Muscle of arm (tissue), 12 donors: Measurements from ENCODE around the gene STRADB. TPM values are rescaled to one million over a fixed set of nuclear protein-coding genes. Genes with fewer than 3 reads are reported as not detected.
"Not testable (repeated sequence)": the region's sequence is repeated elsewhere in the genome, so short reads cannot be mapped to it uniquely, and the experiment has no call there.

Experiments
- DNase-seq: peaks from one replicate; pipeline ENCODE4 v3.0.0-alpha.2; 2013
- polyA plus RNA-seq, 12 donors: library from polyadenylated mRNA; unstranded; fragments of 120-200 nt; gene quantifications; one replicate each; pipeline ENCODE4 v1.2.1, GENCODE V29; 2013; ENCODE audit not compliant: insufficient read length in 12 of 12

Gene STRADB
- polyA plus RNA-seq, 12 donors: 37.0 to 64.8 (median 58.5) TPM; not detected in 1

DNA sequence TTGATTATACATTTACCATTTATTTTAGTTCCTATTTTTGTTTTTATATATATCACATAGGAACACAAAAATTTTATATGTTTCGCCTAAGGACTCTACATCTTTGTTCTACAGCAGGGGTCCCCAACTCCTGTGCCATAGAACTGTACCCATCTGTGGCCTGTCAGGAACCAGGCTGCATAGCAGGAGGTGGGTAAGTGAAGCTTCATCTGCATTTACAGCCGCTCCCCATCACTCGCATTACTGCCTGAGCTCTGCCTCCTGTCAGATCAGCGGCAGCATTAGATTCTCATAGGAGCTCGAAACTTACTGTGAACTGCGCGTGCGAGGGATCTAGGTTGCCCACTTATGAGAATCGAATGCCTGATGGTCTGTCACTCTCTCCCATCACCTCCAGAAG, 25.6 kb upstream of the STRADB start:
- DNase-seq: no peak

DNA sequence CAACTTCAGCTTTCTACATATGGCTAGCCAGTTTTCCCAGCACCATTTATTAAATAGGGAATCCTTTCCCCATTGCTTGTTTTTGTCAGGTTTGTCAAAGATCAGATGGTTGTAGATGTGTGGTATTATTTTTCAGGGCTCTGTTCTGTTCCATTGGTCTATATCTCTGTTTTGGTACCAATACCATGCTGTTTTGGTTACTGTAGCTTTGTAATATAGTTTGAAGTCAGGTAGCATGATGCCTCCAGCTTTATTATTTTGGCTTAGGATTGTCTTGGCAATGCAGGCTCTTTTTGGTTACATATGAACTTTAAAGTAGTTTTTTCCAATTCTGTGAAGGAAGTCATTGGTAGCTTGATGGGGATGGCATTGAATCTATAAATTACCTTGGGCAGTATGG, 23.2 kb upstream of the STRADB start:
- not testable (repeated sequence) for DNase-seq

DNA sequence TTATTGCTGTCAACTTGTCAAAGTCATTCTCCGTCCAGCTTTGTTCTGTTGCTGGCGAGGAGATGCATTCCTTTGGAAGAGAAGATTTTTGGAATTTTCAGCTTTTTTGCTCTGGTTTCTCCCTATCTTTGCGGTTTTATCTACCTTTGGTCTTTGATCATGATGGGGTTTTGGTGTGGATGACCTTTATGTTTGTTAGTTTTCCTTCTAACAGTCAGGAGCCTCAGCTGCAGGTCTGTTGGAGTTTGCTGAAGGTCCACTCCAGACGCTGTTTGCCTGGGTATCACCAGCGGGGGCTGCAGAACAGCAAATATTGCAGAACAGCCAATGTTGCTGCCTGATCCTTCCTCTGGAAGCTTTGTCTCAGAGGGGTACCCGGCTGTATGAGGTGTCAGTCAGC, 21.7 kb upstream of the STRADB start:
- DNase-seq: not testable (repeated sequence)

DNA sequence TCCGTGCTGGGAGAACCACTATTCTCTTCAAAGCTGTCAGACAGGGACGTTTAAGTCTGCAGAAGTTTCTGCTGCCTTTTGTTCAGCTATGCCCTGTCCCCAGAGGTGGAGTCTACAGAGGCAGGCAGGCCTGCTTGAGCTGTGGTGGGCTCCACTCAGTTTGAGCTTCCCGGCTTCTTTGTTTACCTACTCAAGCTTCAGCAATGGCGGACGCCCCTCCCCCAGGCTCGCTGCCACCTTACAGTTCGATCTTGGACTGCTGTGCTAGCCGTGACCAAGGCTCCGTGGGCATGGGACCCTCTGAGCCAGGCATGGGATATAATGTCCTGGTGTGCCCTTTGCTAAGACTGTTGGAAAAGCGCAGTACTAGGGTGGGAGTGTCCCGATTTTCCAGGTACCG, 21.2 kb upstream of the STRADB start:
- DNase-seq: not testable (repeated sequence)

DNA sequence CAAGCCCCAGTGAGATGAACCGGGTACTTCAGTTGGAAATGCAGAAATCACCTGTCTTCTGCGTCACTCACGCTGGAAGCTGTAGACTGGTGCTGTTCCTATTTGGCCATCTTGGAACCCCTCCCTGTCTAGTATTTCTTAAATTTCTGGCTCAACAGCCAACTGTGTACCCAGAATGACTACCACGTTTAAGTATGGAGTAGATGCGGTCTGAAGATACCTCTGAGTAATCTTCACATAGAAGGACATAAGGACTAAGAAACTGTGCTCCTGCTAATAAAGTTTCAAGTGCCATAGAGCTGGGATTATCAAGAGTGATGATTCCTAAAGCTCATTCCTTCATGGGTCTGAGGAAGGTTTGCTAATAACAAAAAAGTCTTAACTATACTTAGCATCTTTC, 20.7 kb upstream of the STRADB start:
- no peak for DNase-seq

DNA sequence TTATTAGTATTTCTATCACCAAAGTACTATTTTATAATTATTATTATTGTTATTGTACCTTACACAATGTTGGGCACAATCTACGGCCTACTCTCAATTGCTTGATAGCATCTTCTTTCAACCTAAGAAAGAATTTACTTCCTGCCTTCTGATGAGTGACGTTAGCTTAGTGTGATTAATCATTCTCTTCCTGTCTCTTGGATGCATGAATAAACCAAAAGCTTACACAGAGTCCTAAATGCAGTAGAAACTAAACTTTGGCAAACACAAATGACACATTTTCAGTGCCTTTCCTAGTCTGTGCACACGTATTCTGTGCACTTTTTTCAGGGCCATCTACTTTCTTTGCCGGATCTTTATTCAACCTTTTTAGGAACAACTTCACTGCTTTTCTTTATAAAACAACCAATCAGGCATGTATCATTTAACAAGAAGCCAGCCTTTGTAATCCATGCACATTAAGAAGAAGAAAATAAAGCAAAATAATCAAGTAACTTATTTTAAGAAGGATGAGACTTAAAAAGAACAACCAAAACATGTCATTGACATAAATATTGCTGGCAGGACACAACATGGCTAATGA, 19.4 kb upstream of the STRADB start:
- peak; percentile 11 for DNase-seq

DNA sequence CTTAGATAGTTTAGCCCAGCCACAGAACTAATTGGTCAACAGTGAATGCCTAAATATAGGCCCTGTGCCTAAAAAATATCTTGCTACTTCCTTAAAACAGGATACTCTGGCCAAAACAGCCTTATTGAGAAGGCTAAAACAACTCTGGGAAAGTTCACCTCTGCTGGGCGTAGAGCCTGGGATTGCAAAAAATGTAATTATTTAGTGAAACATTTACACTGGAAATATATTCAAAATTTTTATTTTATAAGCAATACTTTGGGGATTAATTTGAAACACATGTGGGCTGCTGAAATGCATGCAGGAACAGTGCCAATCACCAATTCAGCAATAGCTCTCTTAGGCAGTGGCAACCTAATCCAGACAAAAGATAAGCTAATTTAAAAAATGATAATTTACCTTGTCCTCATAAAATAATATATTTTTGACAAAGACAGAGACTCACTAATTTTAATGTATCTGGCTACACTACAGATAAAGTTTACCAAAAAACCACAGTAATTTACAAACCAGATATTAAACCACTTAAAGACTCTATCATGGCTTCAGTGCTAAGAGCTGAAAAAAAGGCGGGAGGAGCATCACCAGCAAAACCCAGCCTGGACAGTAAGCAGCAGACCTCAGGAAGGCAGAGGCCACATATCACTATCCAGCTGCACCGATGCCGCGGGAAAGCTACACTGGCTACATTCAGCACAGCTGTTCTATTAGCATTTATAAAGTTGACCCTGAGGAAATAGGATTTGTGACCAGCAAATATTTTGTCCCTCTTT, 18.7 kb upstream of the STRADB start:
- DNase-seq: peak; percentile 52

DNA sequence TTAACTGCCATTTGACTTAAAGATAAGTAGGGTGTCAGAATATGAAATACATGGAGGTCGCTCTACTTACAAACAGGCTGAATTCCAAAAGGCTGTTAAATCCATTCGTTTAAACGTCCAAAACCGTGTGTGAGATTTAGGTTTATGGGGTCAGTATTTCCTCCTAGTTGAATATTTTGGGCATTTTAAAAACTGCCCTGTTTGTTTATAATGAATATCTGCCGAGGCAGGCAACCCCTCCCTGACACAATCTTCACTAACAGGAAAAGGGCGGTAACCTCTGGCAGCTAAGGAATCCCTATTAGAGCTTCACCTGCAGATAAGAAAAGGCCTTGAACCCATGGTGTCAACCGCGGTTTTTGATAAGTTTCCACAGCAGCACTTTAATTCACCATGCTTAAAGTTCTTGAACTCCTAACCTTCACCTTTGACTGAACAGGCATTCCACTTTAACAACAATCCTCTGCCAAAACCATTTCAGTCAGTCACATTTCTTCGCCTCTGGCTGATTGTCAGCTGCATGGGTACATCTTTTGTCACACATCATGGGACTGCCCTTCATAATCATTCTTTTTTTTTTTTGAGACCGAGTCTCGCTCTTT, 18.0 kb upstream of the STRADB start:
- DNase-seq: no peak

DNA sequence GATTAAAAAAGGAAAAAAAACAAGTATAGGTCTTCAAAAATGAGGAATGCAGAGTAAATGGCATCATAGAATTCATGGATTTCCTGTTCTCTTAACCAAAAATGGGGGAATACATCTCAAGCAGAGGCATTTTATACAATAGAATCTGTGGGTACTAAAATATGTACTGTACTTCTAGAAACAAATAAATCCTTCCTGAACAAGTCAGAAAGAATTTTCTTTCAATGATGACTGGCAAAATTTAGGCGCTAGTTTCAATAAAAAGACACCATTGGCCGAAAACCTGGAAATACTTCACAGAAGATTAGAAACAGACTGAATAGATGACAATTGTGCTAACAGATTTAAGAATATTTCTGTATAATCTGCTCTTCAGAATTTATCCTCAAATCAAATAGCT, 15.4 kb upstream of the STRADB start:
- no peak for DNase-seq

DNA sequence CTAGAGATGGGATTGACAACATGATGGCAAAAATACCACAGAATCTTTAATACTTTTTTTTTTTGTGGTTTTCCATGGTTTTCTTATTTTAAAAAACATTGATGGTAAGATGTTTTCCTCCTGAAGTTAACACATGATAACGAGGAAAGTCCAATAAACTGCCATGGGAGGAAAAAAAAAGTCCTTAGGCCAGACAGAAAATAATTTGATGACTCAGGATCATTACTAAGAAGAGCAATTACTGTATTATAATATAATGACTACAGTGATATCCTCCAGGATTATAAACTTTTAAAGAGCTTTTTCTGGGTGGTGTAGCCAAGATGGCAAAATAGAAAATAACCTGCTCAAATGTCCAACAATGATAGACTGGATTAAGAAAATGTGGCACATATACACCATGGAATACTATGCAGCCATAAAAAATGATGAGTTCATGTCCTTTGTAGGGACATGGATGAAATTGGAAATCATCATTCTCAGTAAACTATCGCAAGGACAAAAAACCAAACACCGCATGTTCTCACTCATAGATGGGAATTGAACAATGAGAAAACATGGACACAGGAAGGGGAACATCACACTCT, 12.1 kb upstream of the STRADB start:
- not testable (repeated sequence) for DNase-seq

DNA sequence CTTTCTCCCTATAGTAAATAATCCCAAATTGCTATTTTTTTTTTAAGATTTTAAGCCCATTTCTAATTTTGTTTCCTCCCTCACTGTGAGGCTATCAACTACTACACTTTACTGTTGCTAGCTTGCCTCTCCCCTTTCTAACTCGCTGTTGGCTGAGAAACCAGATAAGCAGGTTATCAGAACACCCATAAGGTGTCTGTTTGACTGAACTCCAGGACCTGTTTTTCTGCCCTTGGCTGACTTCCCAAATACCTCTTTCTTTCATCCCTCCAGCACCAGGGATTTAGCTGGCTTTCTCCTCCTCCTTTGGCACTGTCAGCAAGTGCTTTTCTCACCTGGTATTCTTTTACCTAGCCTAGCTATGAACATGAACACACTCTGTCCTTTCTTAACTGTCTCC, 11.4 kb upstream of the STRADB start:
- no peak for DNase-seq

DNA sequence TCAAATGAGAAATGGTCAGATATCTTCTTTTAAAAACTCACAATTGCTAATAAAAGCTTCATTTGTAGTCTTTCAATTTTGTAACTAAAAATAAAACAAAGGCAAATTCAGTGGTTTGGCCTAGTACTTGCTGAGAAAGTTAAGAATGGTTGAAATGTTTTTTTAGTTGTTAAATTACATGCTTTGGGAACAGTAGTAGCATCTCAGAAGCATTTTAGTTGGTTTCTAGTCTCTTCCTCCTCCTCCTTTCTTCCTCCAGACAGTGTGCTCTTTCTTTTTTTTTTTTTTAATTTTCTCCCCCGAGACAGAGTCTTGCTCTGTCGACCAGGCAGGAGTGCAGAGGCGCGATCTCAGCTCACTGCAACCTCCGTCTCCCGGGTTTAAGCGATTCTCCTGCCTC, 10.1 kb upstream of the STRADB start:
- no peak for DNase-seq

DNA sequence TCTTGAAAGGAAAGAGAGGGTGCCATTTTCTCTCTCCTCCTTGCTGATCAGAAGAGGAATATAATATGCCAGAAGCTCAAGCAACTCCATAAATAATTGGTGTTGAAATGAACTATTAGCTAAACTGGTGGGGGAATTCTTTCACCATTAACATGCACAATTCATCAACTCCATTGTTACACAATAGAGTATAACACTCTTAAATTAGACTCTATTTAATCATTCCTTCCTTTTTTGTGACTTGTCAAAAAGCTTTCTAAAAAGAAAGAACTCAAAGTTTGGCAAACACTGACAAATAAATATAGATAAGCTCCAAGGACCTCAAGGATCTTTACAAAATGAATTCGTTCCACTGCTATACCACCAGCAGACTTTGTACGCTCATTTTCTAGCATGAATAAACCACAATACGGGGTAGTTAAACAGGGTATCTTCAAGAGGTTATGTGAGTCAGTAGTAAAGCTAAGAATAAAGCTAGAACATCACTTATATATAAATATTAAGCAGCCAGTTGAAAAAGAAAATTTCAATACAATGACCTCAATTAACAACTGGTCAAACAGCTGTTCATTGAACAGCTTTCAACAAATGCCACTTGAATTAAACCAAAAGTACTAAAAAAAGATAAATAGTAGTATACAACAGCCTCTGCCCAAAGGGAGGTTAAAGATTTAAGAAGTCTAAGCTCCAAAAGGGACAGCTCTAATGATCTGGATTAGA, 6.6 kb upstream of the STRADB start:
- no peak for DNase-seq

DNA sequence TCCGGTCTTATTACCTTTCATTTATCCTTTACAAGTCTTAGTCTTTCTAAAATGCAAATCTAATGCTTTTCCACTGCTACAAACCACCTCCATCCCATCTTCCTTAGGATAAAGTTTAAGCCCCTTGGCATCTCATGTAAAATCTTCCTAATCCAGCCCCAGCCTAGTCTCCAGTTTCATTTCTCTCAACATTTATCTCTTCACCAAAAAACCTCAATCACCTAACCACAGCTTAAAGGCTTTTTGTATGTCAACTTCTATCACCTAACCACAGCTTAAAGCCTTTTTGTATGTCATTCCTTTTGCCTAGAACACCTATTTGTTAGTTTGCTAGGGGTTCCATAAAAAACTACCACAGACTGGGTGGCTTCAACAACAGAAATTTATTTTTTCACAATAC, 4.5 kb upstream of the STRADB start:
- no peak for DNase-seq

DNA sequence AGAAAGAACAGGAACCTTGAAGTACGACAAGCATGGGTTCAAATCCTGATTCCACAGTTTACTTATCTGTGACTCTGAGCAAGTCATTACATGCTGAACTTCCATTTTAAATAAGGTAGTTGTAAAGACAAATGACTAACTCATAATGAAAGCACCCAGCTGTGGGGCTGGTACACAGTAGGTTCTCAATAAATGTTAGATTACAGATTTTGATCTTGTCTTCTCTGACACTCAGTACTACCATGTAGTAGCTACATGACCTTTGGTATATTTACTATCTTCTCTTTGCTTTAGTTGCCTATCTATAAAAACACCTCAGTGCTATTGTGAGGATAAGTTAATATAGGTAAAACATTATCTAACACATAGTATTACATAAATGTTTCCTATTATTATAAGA, 3.5 kb upstream of the STRADB start:
- DNase-seq: no peak

DNA sequence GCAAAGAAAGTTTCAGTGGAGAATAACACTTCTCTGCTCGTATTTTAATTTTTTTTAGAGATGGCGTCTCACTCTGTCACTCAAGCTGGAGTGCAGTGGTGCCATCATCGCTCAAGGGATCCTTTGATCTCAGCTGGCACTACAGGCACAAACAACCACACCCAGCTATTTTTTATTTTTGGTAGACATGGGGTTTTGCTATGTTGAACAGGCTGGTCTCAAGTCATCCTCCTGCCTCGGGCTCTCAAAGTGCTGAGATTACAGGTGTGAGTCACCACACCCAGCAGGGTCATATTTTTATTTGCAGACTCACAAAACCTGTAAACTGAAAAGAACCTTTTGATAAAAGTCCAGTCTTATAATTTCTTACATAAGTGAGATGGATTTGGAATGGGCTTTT, 2.8 kb upstream of the STRADB start:
- DNase-seq: no peak

DNA sequence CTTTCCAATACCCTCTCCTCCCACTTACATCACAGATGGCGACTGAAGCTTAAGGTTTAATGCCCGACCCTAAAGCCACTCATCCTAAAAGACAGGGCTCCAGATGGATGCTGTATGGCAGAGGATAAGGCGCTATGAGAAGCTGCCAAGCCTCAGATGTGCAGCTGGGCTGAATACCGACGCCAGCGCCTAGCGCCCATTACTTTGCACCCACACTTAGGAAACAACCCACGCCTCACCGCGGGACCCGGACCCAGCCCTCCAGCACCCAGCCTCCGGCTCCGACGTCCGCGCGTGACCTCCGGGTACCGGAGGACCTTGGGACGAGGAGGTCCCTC, 617 bp upstream of the STRADB start:
- no peak for DNase-seq

DNA sequence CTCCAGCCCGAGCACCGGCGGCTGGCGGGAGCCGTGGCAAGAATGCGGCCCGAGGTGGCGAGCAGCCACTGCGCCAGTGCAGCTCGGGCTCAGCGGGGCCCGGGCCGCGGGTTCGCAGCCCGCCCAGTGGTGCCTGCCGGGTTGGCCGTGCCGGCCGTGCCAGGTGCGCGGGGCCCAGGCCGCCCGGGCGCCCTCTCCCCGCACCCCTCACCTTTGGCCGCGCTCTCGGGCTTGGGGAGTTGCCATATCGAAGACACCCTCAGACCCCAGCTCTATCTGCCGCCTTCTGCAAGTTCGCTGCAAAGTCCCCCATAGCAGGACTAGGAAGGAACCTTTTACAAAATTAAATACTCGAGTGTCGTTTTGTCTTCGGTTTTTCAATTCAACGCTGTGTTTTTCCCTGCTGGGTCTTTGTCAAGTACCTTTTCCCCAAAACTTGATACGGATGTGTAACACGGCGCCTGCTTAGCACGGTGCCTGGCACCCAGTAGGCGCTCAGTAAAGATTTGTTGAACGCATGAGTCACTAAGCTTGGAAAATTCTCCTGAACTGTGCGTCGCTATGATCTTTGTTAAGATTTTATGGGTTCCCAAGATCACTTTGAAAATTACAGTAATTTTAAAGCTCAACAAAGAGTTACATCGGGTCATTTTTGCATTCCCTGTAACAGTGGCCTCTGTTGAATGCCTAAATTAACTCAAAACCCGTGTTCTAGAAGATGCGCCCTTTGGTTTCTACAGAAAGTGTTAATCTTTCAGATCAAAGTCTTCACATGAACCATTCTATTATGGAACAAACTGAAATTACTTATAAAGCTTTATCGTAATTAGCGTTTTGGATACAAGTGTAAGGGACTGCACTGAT, 750 bp downstream of the STRADB start:
- DNase-seq: no peak

DNA sequence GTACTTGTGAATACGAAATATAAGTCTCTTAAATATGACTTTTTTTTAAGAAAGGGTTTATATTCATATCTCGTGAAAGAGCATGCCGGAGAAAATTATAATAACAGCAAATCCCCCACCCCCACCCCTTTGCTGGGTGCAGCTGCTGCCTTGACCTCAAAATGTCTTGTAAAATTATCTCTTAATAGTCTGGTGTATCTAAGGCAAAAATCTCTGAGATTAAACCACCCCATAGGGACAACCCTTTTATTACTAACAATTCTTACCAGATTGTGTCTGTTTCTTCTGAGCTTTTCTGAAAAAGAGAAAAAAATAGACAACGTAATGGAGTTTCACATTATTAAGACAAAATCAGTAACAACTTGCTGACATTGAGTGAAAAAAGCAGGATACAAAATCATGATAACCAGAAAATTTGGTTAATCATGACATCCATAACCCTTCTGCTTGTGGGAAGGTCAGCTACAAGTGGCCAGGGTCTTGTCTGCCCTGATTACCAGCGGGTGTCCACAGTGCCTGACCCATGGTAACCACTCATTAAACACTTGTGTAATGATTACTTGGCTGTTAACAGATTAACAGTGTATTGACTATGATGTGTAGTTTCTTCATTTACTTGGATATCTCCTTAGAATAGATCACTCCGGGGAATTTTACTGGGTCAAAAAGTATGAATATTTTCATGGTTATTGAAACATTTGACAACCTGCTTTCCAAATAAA, 1.5 kb downstream of the STRADB start:
- no peak for DNase-seq

DNA sequence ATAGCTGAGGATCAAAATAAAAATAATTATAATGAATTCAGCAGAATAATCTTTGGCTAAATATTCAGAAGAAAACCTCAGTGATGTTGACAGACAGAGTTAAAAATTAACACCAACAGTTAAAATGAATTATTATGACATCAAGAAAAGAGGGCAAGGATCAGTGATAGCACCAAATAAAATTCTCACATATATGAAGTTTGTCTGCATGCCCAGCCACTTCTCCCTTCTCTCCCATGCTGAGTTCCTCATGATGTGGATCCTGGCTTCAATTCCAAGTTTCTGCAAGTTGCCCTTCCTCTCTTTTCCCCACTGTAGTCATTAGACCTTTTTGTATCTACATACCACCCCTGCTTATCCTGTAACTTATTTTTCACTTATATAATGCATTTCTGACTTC, 6.8 kb downstream of the STRADB start:
- DNase-seq: no peak

DNA sequence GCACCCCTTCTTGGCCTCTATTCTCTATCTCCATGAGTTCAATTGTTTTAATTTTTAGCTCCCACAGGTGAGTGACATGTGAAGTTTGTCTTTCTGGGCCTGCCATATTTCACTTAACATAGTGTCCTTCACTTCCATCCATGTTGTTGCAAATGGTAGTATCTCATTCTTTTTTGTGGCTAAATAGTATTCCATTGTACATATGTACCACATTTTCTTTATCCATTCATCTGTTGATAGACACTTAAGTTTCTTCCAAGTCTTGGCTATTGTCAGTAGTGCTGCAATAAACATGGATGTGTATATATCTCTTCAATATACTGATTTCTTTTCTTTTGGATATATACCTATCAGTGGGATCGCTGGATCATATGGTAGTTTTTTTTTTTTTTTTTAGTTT, 9.0 kb downstream of the STRADB start:
- no peak for DNase-seq
